ENCODE measurements around the gene RARRES1.

Gene RARRES1

DNA sequence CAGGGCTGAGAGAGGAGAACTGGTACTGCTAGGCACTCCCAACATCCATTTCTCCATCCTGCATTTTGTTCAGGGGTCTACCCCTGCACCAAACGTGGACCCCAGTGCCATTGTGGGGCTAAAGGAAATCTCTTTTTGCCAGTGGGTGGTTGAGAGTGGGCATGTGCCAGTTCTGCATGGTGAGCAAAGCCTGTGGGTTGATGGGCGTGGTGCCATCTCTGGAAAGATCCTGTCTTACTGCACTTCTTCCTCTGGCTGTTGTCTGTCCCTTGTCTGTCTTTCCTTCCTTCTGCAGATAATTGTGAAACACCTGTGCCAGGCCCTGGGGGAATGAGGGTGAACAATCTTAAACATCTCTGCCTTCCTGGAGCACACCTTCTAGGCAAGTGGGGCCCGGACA lies 1.4 kb upstream of the RARRES1 start:
- Mint-ChIP-seq H3K4me1 (ENCODE audit: low read depth) (peaks cover 2% of the 10 kb centered on the region), H3K4me3 (peak overlapping the region; percentile 21), H3K27ac (peak overlapping the region; percentile 27), H3K9me3 (no peaks in the 10 kb centered on the region), H3K36me3 (ENCODE audit: low read depth) (peaks cover 2% of the 10 kb centered on the region), H3K27me3 (ENCODE audit: low read depth) (no peaks in the 10 kb centered on the region)

GRCh38 chr3:158732856-158733200 lies 571 bp upstream of the RARRES1 start:
- Mint-ChIP-seq H3K27me3 (ENCODE audit: low read depth) (no peaks in the 10 kb centered on the region), H3K4me3 (no peak overlapping the region), H3K36me3 (ENCODE audit: low read depth) (peaks cover 2% of the 10 kb centered on the region), H3K4me1 (ENCODE audit: low read depth) (peaks cover 6% of the 10 kb centered on the region), H3K27ac (no peak overlapping the region), H3K9me3 (no peaks in the 10 kb centered on the region)

GRCh38 chr3:158731486-158731885 lies 771 bp downstream of the RARRES1 start:
- H3K27me3 Mint-ChIP-seq (ENCODE audit: low read depth) = no peaks in the 10 kb centered on the region

DNA sequence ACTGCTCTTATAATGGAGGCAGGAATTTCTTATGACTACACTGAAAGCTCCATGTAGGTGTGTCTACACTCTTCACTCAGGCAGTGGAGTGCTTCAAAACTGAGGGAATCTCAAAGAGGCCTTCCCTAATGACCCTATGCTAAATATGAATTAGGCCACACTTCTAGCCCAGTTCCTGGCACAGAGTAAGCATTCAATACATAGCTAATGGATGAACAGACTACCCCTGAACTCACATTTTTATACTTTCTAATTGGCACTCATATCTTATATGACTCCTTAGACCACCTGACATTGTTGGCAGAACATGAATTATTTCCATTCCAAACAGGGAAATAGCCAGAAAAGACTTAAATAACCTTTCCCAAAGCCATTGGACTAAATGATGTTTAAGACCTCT lies 3.4 kb downstream of the RARRES1 start:
- Mint-ChIP-seq H3K4me3 (no peak overlapping the region), H3K4me1 (ENCODE audit: low read depth) (peaks cover 11% of the 10 kb centered on the region), H3K27me3 (ENCODE audit: low read depth) (no peaks in the 10 kb centered on the region), H3K27ac (no peak overlapping the region), H3K36me3 (ENCODE audit: low read depth) (no peaks in the 10 kb centered on the region), H3K9me3 (no peaks in the 10 kb centered on the region)

More at GRCh38 chr3:158731486-158731885, 771 bp downstream of the RARRES1 start:
- Mint-ChIP-seq H3K9me3 (no peaks in the 10 kb centered on the region), H3K36me3 (ENCODE audit: low read depth) (peaks cover 2% of the 10 kb centered on the region), H3K27ac (no peak overlapping the region), H3K4me3 (peak overlapping the region; percentile 14), H3K4me1 (ENCODE audit: low read depth) (peaks cover 10% of the 10 kb centered on the region)

DNA sequence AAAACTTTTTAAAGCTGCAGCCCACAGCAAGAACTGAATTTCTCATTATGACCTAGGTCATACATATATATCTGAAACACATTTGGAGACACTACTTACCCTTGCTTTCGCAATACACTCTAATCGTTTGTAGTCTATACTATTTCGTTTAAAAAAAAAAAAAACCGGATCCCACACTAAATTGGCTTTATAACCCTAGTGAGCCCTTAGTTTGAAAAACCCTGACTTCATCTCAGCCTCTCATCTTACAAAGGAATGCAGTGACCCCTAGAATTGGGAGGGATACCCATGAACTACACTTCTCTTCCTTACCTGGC lies 4.2 kb downstream of the RARRES1 start:
- H3K27me3 Mint-ChIP-seq (ENCODE audit: low read depth) = no peaks in the 10 kb centered on the region
- H3K27ac Mint-ChIP-seq = no peak overlapping the region
- peaks cover 3% of the 10 kb centered on the region for H3K36me3 Mint-ChIP-seq (ENCODE audit: low read depth)
- H3K4me1 Mint-ChIP-seq (ENCODE audit: low read depth) = peaks cover 15% of the 10 kb centered on the region
- no peaks in the 10 kb centered on the region for H3K9me3 Mint-ChIP-seq
- H3K4me3 Mint-ChIP-seq = peak overlapping the region; percentile 44

GRCh38 chr3:158727206-158728060 lies 4.8 kb downstream of the RARRES1 start:
- H3K4me1 Mint-ChIP-seq (ENCODE audit: low read depth) = peaks cover 18% of the 10 kb centered on the region
- no peak overlapping the region for H3K27ac Mint-ChIP-seq
- H3K27me3 Mint-ChIP-seq (ENCODE audit: low read depth) = no peaks in the 10 kb centered on the region
- H3K9me3 Mint-ChIP-seq = no peaks in the 10 kb centered on the region
- H3K36me3 Mint-ChIP-seq (ENCODE audit: low read depth) = peaks cover 6% of the 10 kb centered on the region
- H3K4me3 Mint-ChIP-seq = peak overlapping the region; percentile 29

GRCh38 chr3:158725348-158726011 lies 6.8 kb downstream of the RARRES1 start:
- Mint-ChIP-seq H3K4me3 (no peak overlapping the region), H3K4me1 (ENCODE audit: low read depth) (peaks cover 25% of the 10 kb centered on the region), H3K9me3 (no peaks in the 10 kb centered on the region), H3K27me3 (ENCODE audit: low read depth) (no peaks in the 10 kb centered on the region), H3K27ac (no peak overlapping the region), H3K36me3 (ENCODE audit: low read depth) (peaks cover 16% of the 10 kb centered on the region)

DNA sequence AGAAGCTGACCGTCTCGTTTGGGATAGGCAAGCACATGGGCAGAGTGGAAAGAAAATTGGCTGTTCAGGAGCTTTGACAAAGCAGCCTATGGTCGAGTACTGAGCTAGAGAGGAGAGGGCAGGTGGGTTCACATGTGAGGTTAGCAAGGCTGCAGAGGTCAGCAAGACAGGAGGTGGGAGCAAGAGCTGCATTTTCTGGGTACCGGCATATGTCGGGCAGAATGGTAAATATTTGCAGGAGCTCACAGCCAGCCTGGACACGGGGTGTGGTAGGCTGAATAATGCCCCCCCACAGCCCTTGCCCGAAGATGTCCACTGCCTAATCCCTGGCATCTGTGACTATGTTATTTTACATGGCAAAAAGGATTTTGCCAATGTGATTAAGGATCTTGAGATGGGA lies 8.3 kb downstream of the RARRES1 start:
- Mint-ChIP-seq H3K4me3 (no peak overlapping the region), H3K27ac (no peak overlapping the region), H3K36me3 (ENCODE audit: low read depth) (peaks cover 16% of the 10 kb centered on the region), H3K27me3 (ENCODE audit: low read depth) (no peaks in the 10 kb centered on the region), H3K9me3 (no peaks in the 10 kb centered on the region), H3K4me1 (ENCODE audit: low read depth) (peaks cover 25% of the 10 kb centered on the region)

DNA sequence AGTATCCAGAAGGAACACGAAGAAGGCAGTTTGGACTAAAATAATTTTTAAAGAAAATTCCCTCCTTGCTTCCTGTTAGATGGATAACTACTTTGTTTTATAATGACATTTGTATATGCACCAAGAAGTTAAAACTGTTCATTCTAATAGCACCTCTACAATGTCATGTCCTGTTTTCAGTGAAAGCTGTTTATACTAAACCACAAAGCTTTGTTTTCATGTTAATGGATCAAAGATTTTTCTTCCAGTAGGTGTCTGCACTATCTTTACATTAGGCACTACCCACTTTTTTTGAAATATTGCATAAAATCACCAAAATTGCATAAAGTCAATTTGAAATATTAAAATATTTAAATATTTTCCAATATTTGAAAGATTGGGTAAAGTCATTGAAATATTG lies 10.1 kb downstream of the RARRES1 start:
- Mint-ChIP-seq H3K4me1 (ENCODE audit: low read depth) (peaks cover 18% of the 10 kb centered on the region), H3K9me3 (no peaks in the 10 kb centered on the region), H3K36me3 (ENCODE audit: low read depth) (peaks cover 16% of the 10 kb centered on the region), H3K27ac (no peak overlapping the region), H3K4me3 (no peak overlapping the region), H3K27me3 (ENCODE audit: low read depth) (no peaks in the 10 kb centered on the region)

GRCh38 chr3:158718490-158719170 lies 13.6 kb downstream of the RARRES1 start:
- Mint-ChIP-seq H3K36me3 (ENCODE audit: low read depth) (peaks cover 16% of the 10 kb centered on the region), H3K27ac (no peak overlapping the region), H3K4me1 (ENCODE audit: low read depth) (peaks cover 23% of the 10 kb centered on the region), H3K9me3 (no peaks in the 10 kb centered on the region), H3K27me3 (ENCODE audit: low read depth) (no peaks in the 10 kb centered on the region), H3K4me3 (no peak overlapping the region)

GRCh38 chr3:158717576-158717975 lies 14.7 kb downstream of the RARRES1 start:
- Mint-ChIP-seq H3K27ac (no peak overlapping the region), H3K4me3 (no peak overlapping the region), H3K9me3 (no peaks in the 10 kb centered on the region), H3K4me1 (ENCODE audit: low read depth) (peaks cover 27% of the 10 kb centered on the region), H3K36me3 (ENCODE audit: low read depth) (peaks cover 11% of the 10 kb centered on the region), H3K27me3 (ENCODE audit: low read depth) (no peaks in the 10 kb centered on the region)

- Mint-ChIP-seq H3K27ac (peak overlapping the region; percentile 20), H3K4me1 (ENCODE audit: low read depth) (peaks cover 28% of the 10 kb centered on the region), H3K27me3 (ENCODE audit: low read depth) (no peaks in the 10 kb centered on the region), H3K4me3 (no peak overlapping the region), H3K36me3 (ENCODE audit: low read depth) (peaks cover 10% of the 10 kb centered on the region), H3K9me3 (no peaks in the 10 kb centered on the region)
Observed at GRCh38 chr3:158713094-158713499, 19.2 kb downstream of the RARRES1 start.

- H3K4me3 Mint-ChIP-seq = no peak overlapping the region
- H3K27me3 Mint-ChIP-seq (ENCODE audit: low read depth) = no peaks in the 10 kb centered on the region
- no peaks in the 10 kb centered on the region for H3K9me3 Mint-ChIP-seq
- H3K4me1 Mint-ChIP-seq (ENCODE audit: low read depth) = peaks cover 28% of the 10 kb centered on the region
- peaks cover 12% of the 10 kb centered on the region for H3K36me3 Mint-ChIP-seq (ENCODE audit: low read depth)
- H3K27ac Mint-ChIP-seq = no peak overlapping the region
Observed at GRCh38 chr3:158712443-158712842, 19.8 kb downstream of the RARRES1 start.

DNA sequence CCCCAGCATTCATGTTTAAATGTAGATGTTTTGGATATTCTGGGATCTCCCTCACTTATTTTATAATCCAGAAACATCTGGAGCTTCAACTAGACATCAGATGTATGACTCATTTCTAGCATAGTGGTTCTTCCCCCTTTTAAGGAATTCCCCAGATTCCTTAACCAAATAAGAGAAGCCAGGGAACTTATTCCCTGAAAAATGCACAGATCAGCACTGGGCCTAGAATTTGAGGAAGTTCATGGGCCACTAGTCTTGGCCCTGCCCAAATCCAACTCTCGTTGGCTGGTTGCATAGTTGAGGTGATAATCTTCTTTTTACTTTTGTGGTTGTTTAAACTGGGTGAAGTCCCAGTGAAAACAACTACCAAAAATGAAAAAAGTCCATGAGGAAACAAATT lies 20.4 kb downstream of the RARRES1 start:
- H3K27ac Mint-ChIP-seq = no peak overlapping the region
- no peaks in the 10 kb centered on the region for H3K27me3 Mint-ChIP-seq (ENCODE audit: low read depth)
- H3K9me3 Mint-ChIP-seq = no peaks in the 10 kb centered on the region
- no peak overlapping the region for H3K4me3 Mint-ChIP-seq
- H3K36me3 Mint-ChIP-seq (ENCODE audit: low read depth) = peaks cover 17% of the 10 kb centered on the region
- peaks cover 28% of the 10 kb centered on the region for H3K4me1 Mint-ChIP-seq (ENCODE audit: low read depth)

GRCh38 chr3:158710601-158711000 lies 21.7 kb downstream of the RARRES1 start:
- Mint-ChIP-seq H3K4me3 (no peak overlapping the region), H3K4me1 (ENCODE audit: low read depth) (peaks cover 28% of the 10 kb centered on the region), H3K9me3 (no peaks in the 10 kb centered on the region), H3K27me3 (ENCODE audit: low read depth) (no peaks in the 10 kb centered on the region), H3K27ac (no peak overlapping the region), H3K36me3 (ENCODE audit: low read depth) (peaks cover 20% of the 10 kb centered on the region)

Measured in T-helper 1 cell treated with Interleukin-12 subunit alpha and Interleukin-12 subunit beta and Interleukin-4 antibody, amounts not matched to agents 30 μg/mL and 1 μg/mL, for 36 hours (primary cell).